Endothelial cell (in vitro differentiated cells): ENCODE measurements around the gene HOXC11. TPM values are rescaled to one million over a fixed set of nuclear protein-coding genes. Genes with fewer than 3 reads are reported as not detected.

ENCODE experiments used
- DNase-seq: peaks from one replicate; pipeline ENCODE4 v3.0.0; 2021; ENCODE audit warnings: low spot score
- H3K27ac Mint-ChIP-seq: one replicate; pipeline ENCODE4 v1.8.0; 2021; ENCODE audit warnings: mixed read lengths, inconsistent platforms; ENCODE audit not compliant: unreplicated experiment
- H3K27me3 Mint-ChIP-seq: one replicate; pipeline ENCODE4 v1.8.0; 2021; ENCODE audit warnings: mild to moderate bottlenecking, moderate library complexity, mixed read lengths, inconsistent platforms; ENCODE audit not compliant: unreplicated experiment
- H3K36me3 Mint-ChIP-seq: one replicate; pipeline ENCODE4 v1.8.0; 2021; ENCODE audit warnings: mild to moderate bottlenecking, low read depth, mixed read lengths, inconsistent platforms; ENCODE audit not compliant: unreplicated experiment
- H3K4me1 Mint-ChIP-seq: one replicate; pipeline ENCODE4 v1.8.0; 2021; ENCODE audit warnings: mild to moderate bottlenecking, mixed read lengths, inconsistent platforms; ENCODE audit not compliant: unreplicated experiment
- H3K4me3 Mint-ChIP-seq: one replicate; pipeline ENCODE4 v1.8.0; 2021; ENCODE audit warnings: mild to moderate bottlenecking, mixed read lengths, inconsistent platforms; ENCODE audit not compliant: unreplicated experiment
- H3K9me3 Mint-ChIP-seq: one replicate; pipeline ENCODE4 v1.8.0; 2021; ENCODE audit warnings: mixed read lengths, inconsistent platforms; ENCODE audit not compliant: unreplicated experiment
- CTCF ChIP-seq: fragments of 200-600 bp; sonication (generic); IDR thresholded peaks from one replicate; pipeline ENCODE4 v1.5.0; 2021; ENCODE audit warnings: antibody characterized with exemption; ENCODE audit not compliant: unreplicated experiment
- total RNA-seq: library from RNA; stranded (reverse); fragmentation: NEBNext Ultra II Directional; extraction: Animal tissue kit (Norgen Biotek cat#: 25700); gene quantifications from one replicate; pipeline ENCODE4 v1.2.1, GENCODE V29; 2021; ENCODE audit not compliant: unreplicated experiment

Gene HOXC11
- total RNA-seq, 1 donor from 2014 or later: 0.38 TPM

- H3K36me3 Mint-ChIP-seq: peaks cover 5% of the 10 kb centered on the region
- TF ChIP-seq CTCF: no peak
- peaks cover 47% of the 10 kb centered on the region for H3K27me3 Mint-ChIP-seq
- H3K9me3 Mint-ChIP-seq: no peaks in the 10 kb centered on the region
- peaks cover 9% of the 10 kb centered on the region for H3K4me1 Mint-ChIP-seq
- no peak overlapping the region for H3K4me3 Mint-ChIP-seq
- no peak for DNase-seq
- no peak overlapping the region for H3K27ac Mint-ChIP-seq
Observed at GRCh38 chr12:53951577-53952334, 21.2 kb upstream of the HOXC11 start.

GRCh38 chr12:53952335-53952694 is 20.6 kb upstream of the HOXC11 start:
- Mint-ChIP-seq H3K36me3 (peaks cover 5% of the 10 kb centered on the region), H3K9me3 (no peaks in the 10 kb centered on the region), H3K27me3 (peaks cover 52% of the 10 kb centered on the region), H3K4me1 (peaks cover 9% of the 10 kb centered on the region), H3K4me3 (no peak overlapping the region), H3K27ac (no peak overlapping the region)
- no peak for DNase-seq
- no peak for TF ChIP-seq CTCF

- Mint-ChIP-seq H3K4me3 (no peak overlapping the region), H3K27me3 (peaks cover 54% of the 10 kb centered on the region), H3K9me3 (no peaks in the 10 kb centered on the region), H3K4me1 (peaks cover 9% of the 10 kb centered on the region), H3K27ac (no peak overlapping the region), H3K36me3 (peaks cover 5% of the 10 kb centered on the region)
- DNase-seq: no peak
- no peak for TF ChIP-seq CTCF
Observed at GRCh38 chr12:53952871-53953734, 19.8 kb upstream of the HOXC11 start.

DNA sequence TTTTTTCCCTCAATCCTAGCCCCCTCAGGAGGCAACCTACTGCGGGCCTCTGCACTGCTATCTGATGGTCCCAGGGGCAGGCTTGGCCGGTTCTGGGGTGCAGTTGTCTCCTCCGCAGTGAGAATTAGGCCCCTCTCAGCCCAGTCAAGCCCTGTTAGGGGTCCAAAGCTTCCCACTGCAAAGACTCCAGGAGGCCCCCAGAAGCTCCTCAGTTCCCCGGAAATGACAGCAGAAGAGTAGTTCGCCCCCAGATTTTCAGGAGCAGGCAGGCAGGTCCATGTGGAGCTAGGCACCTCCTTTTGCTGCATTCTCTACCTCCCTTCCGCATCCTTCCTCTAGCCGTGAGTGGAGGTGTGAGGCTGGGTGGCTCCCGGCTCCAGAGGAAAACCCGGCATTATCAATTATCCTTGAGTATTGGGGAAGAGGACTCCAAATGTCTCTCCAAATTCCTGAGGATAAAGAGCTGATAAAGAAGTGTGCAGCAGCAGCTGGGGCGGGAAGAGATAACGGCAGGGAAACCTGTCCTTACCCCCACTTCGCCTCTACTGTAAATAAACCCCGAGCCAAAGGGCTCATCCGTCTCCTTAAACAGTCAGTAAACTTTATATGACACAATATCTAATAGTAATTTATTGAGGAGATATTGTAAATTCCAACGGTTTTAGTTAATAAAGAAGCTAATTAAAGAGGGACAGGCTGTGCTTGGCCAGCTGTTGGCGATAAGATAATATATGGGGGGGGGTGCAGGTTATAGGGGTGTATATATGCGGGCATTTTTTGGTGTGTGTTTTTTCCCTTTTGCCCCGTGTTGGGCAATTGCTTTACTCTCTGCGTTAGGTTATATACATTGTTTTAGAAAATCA is 18.9 kb upstream of the HOXC11 start:
- Mint-ChIP-seq H3K4me1 (peaks cover 9% of the 10 kb centered on the region), H3K4me3 (no peak overlapping the region), H3K36me3 (peaks cover 5% of the 10 kb centered on the region), H3K27ac (no peak overlapping the region), H3K9me3 (no peaks in the 10 kb centered on the region), H3K27me3 (peaks cover 52% of the 10 kb centered on the region)
- DNase-seq: no peak
- no peak for TF ChIP-seq CTCF
